IMR-90 (cell line): Measurements from ENCODE around the gene TRPV4. TPM values are rescaled to one million over a fixed set of nuclear protein-coding genes. Genes with fewer than 3 reads are reported as not detected.

ENCODE experiments used
- ATAC-seq: fragments of 200-7000 bp; cut with Tn5 transposase; 2 replicates; pipeline ENCODE4 v1.9.1; 2020; ENCODE audit warnings: low read depth, mild to moderate bottlenecking, moderate library complexity
- BruUV-seq: library from RNA; stranded (reverse); fragments of 400-500 nt; replicated peaks from 2 replicates; lab custom pipeline; 2021; lab: Mats Ljungman, UMichigan
- CTCF ChIA-PET: fragments of 300-600 bp; formaldehyde crosslinking; extraction: SDS; loops from one replicate; lab custom pipeline; 2021; ENCODE audit warnings: antibody characterized with exemption; lab: Yijun Ruan, JAX
- POLR2A ChIA-PET: fragments of 300-600 bp; sonication (Branson Sonifier 250); formaldehyde crosslinking; loops from one replicate; lab custom pipeline; 2022; ENCODE audit warnings: antibody characterized with exemption; ENCODE audit not compliant: unreplicated experiment; lab: Charles Lee
- DNase-seq: peaks from one replicate; pipeline ENCODE4 v3.0.0; 2013
- H2AFZ ChIP-seq: replicated peaks from 2 replicates; pipeline ENCODE3; 2013; ENCODE audit warnings: low read length, mild to moderate bottlenecking; ENCODE audit not compliant: poor library complexity
- H2AK5ac ChIP-seq: 2 replicates; pipeline ENCODE4 v1.6.1; 2013; ENCODE audit warnings: low read depth, low read length, inconsistent platforms
- H2AK9ac ChIP-seq: replicated peaks from 2 replicates; pipeline ENCODE3; 2013; ENCODE audit warnings: mild to moderate bottlenecking, low read depth, low read length, moderate library complexity; ENCODE audit not compliant: poor library complexity
- H2BK120ac ChIP-seq: 2 replicates; pipeline ENCODE4 v1.6.1; 2013; ENCODE audit warnings: low read depth, low read length, inconsistent platforms
- H2BK15ac ChIP-seq: 3 replicates; pipeline ENCODE4 v1.6.1; 2013; ENCODE audit warnings: low read depth, low read length, inconsistent platforms
- H2BK20ac ChIP-seq: 2 replicates; pipeline ENCODE4 v1.6.1; 2013; ENCODE audit warnings: low read depth, mild to moderate bottlenecking, inconsistent platforms, low read length, moderate library complexity
- H2BK5ac ChIP-seq: 2 replicates; pipeline ENCODE4 v1.6.1; 2013; ENCODE audit warnings: mild to moderate bottlenecking, low read depth, low read length, inconsistent platforms; ENCODE audit not compliant: poor library complexity, severe bottlenecking
- H3K14ac ChIP-seq: replicated peaks from 2 replicates; pipeline ENCODE4 v1.6.1; 2013; ENCODE audit warnings: low read depth, low read length, inconsistent platforms
- H3K18ac ChIP-seq: 2 replicates; pipeline ENCODE4 v1.6.1; 2013; ENCODE audit warnings: low read depth, low read length, control low read depth
- H3K23ac ChIP-seq: 2 replicates; pipeline ENCODE4 v1.6.1; 2013; ENCODE audit warnings: low read depth, low read length, inconsistent platforms
- H3K27ac ChIP-seq: 2 replicates; pipeline ENCODE4 v1.5.1; 2013; ENCODE audit warnings: mild to moderate bottlenecking, control low read depth, low read length; ENCODE audit not compliant: insufficient read depth
- H3K27me3 ChIP-seq: 2 replicates; pipeline ENCODE4 v1.6.1; 2013; ENCODE audit warnings: low read length; ENCODE audit not compliant: control insufficient read depth, insufficient read depth
- H3K36me3 ChIP-seq: 2 replicates; pipeline ENCODE4 v1.6.1; 2013; ENCODE audit warnings: low read length, mixed read lengths; ENCODE audit not compliant: control insufficient read depth, insufficient read depth
- H3K4ac ChIP-seq: 2 replicates; pipeline ENCODE4 v1.6.1; 2013; ENCODE audit warnings: low read depth, low read length, inconsistent platforms
- H3K4me1 ChIP-seq: 2 replicates; pipeline ENCODE4 v1.6.1; 2013; ENCODE audit warnings: low read length, mixed read lengths; ENCODE audit not compliant: control insufficient read depth, insufficient read depth
- H3K4me2 ChIP-seq: 2 replicates; pipeline ENCODE4 v1.6.1; 2013; ENCODE audit warnings: low read depth, mild to moderate bottlenecking, control low read depth, low read length, moderate library complexity
- H3K4me3 ChIP-seq: 2 replicates; pipeline ENCODE4 v1.5.1; 2013; ENCODE audit warnings: low read depth, mild to moderate bottlenecking, control low read depth, low read length, moderate library complexity; ENCODE audit not compliant: insufficient read depth
- H3K56ac ChIP-seq: 2 replicates; pipeline ENCODE4 v1.6.1; 2013; ENCODE audit warnings: low read length, inconsistent platforms; ENCODE audit not compliant: insufficient read depth; ENCODE audit errors: extremely low read depth
- H3K79me1 ChIP-seq, 2 experiments: 2 replicates each; pipeline ENCODE4 v1.6.1; 2013; ENCODE audit warnings: low read length in 2 of 2, inconsistent platforms in 1 of 2, low read depth in 1 of 2
- H3K9ac ChIP-seq: 2 replicates; pipeline ENCODE4 v1.6.1; 2013; ENCODE audit warnings: low read depth, low read length, control low read depth
- H3K9me1 ChIP-seq: 2 replicates; pipeline ENCODE4 v1.6.1; 2013; ENCODE audit warnings: low read length, inconsistent platforms; ENCODE audit not compliant: insufficient read depth
- H3K9me3 ChIP-seq: 2 replicates; pipeline ENCODE4 v1.6.1; 2013; ENCODE audit warnings: low read length; ENCODE audit not compliant: control insufficient read depth, insufficient read depth
- H4K20me1 ChIP-seq: 2 replicates; pipeline ENCODE4 v1.6.1; 2013; ENCODE audit warnings: low read length, inconsistent platforms; ENCODE audit not compliant: insufficient read depth
- H4K5ac ChIP-seq: 2 replicates; pipeline ENCODE4 v1.6.1; 2013; ENCODE audit warnings: mild to moderate bottlenecking, low read depth, low read length, control low read depth
- H4K8ac ChIP-seq, 2 experiments: 2 replicates each; pipeline ENCODE4 v1.6.1; 2013; ENCODE audit warnings: low read depth in 2 of 2, low read length in 2 of 2, control low read depth in 1 of 2, inconsistent platforms in 1 of 2
- H4K91ac ChIP-seq: 2 replicates; pipeline ENCODE4 v1.6.1; 2013; ENCODE audit warnings: low read depth, low read length, inconsistent platforms; ENCODE audit not compliant: insufficient read depth
- BHLHE40 ChIP-seq: fragments of 150-350 bp; IDR thresholded peaks from 2 replicates; pipeline ENCODE4 v1.6.1; 2016; ENCODE audit warnings: mild to moderate bottlenecking, low read depth, low read length
- CEBPB ChIP-seq: IDR thresholded peaks from 2 replicates; pipeline ENCODE4 v1.6.1; 2012; ENCODE audit warnings: low read depth, low read length, improper control_type of control experiment
- CHD1 ChIP-seq: IDR thresholded peaks from 2 replicates; pipeline ENCODE4 v1.6.1; 2012; ENCODE audit warnings: low read depth, low read length, improper control_type of control experiment
- MAFK ChIP-seq: IDR thresholded peaks from 2 replicates; pipeline ENCODE4 v1.6.1; 2012; ENCODE audit warnings: low read depth, low read length, improper control_type of control experiment
- MAZ ChIP-seq: IDR thresholded peaks from 2 replicates; pipeline ENCODE4 v1.6.1; 2012; ENCODE audit warnings: low read depth, mild to moderate bottlenecking, low read length, improper control_type of control experiment, moderate library complexity, borderline replicate concordance
- NFE2L2 ChIP-seq: fragments of 150-350 bp; IDR thresholded peaks from 2 replicates; pipeline ENCODE4 v1.6.1; 2016; ENCODE audit warnings: low read depth, mild to moderate bottlenecking, low read length
- RFX5 ChIP-seq: IDR thresholded peaks from 2 replicates; pipeline ENCODE4 v1.8.0; 2012; ENCODE audit warnings: low read depth, mild to moderate bottlenecking, low read length, moderate library complexity
- WGBS, 2 experiments: methylation state at CpG; one replicate each; pipeline versions ENCODE4 v1.1.5 to v1.1.7; 2013; ENCODE audit warnings: missing lambda C conversion rate in 2 of 2; ENCODE audit not compliant: insufficient read length in 1 of 2; ENCODE audit errors: extremely low coverage in 2 of 2; 5-methylcytosine and 5-hydroxymethylcytosine counted together
- dilution Hi-C: fragments of 300-500 bp; cut with HindIII; formaldehyde crosslinking; loops from one replicate; pipeline ENCODE4 v1.14.3; 2018; ENCODE audit warnings: low sequenced_read_pairs; ENCODE audit not compliant: unreplicated experiment
- in situ Hi-C: fragments of 300-500 bp; cut with MboI; formaldehyde crosslinking; loops from 3 replicates; pipeline ENCODE4 v1.14.3; 2019; ENCODE audit warnings: low sequenced_read_pairs, inconsistent platforms, mixed read lengths
- intact Hi-C: fragments of 100-400 bp; cut with micrococcal nuclease; formaldehyde crosslinking; loops from 2 replicates; pipeline ENCODE4 v1.10.0; 2022
- polyA plus RNA-seq, 3 experiments: library from polyadenylated mRNA; depleted of rRNA; stranded (reverse); fragments of >200 nt; gene quantifications; 2 replicates each; pipeline ENCODE4 v1.2.3, GENCODE V29; 2012; ENCODE audit warnings: low replicate concordance in 1 of 3
- total RNA-seq: library from RNA; depleted of rRNA; stranded (reverse); fragments of >200 nt; gene quantifications from 2 replicates; pipeline ENCODE4 v1.2.3, GENCODE V29; 2012
- TF ChIP-seq, protein P1 (sequence below): fragments of 150-350 bp; IDR thresholded peaks from 2 replicates; pipeline ENCODE4 v1.6.1; 2017; ENCODE audit warnings: mild to moderate bottlenecking, antibody characterized with exemption, low read length, low read depth

TRPV4 gene
- total and polyA plus RNA-seq, 2 of the 4 experiments (the other 2 are of a cell fraction), result 1.1 to 6.1 TPM

DNA sequence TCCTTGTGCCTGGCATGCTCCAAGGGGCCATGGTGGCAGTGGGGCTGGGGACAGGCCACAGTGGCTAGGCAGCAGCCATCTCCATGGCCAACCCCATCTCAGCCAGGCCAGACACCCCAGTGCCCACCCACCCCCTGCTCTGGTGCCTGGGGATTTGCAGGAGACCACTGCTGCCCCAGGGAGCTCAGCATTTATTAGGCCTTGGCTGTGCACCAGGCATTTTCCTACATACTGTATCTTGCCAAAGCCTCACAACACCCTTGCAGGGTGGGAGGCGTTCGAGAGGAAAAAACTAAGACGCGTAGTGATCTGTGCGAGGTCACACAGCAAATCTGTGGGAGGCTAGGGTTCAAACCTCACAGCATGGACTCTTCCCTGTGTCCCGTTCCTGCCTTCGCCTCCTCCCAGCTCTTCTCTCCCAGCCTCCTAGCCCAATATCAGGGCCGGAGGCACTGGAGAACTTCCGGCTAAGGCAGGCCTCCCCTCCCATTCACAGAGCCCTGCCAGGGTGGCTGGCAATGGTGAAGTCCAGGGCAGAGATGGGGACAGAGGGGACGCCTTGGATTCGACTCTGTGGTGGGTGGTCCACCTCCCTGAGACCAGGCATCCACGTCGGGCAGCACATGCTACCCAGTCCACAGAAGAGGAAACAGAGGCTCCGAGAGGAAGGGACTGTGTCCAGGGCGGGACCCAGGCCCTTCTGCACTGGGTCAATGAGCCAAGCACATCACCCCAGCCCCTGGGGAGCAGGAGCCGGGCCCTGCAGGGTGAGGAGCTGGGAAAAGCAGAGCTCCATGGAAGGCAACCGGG lies 62.1 kb downstream of the TRPV4 start:
- Histone ChIP-seq H2BK15ac (no peak overlapping the region), H3K4me3 (no peak overlapping the region), H4K8ac (no peak overlapping the region), H3K36me3 (no peaks in the 10 kb centered on the region), H2BK5ac (no peak overlapping the region), H2AFZ (no peak overlapping the region), H3K56ac (no peak overlapping the region), H4K91ac (no peak overlapping the region), H3K4me1 (no peaks in the 10 kb centered on the region), H4K20me1 (no peaks in the 10 kb centered on the region), H2BK20ac (no peak overlapping the region), H3K4me2 (no peak overlapping the region), H3K9me1 (no peaks in the 10 kb centered on the region), H3K79me1 (no peaks in the 10 kb centered on the region), H3K4ac (no peak overlapping the region), H3K27me3 (peaks cover 3% of the 10 kb centered on the region; the same call in 1 of the 2 replicates), H3K14ac (no peak overlapping the region), H3K9me3 (no peaks in the 10 kb centered on the region), H2BK120ac (no peak overlapping the region), H3K27ac (no peak overlapping the region), H2AK9ac (no peak overlapping the region), H4K5ac (no peak overlapping the region), H3K23ac (no peak overlapping the region), H3K9ac (no peak overlapping the region), H2AK5ac (no peak overlapping the region), H3K18ac (no peak overlapping the region)
- intact Hi-C loops, result loop anchor here (5.0 kb wide), 1 partner anchor 54 kb away; no protein-coding TSS in a partner anchor
- no peak for DNase-seq
- CTCF ChIA-PET, result no interaction called here
- dilution Hi-C loops, result no loop called here
- POLR2A ChIA-PET, result no interaction called here
- in situ Hi-C loops, result loop anchor here (5.0 to 10.0 kb wide), 3 partner anchors 179 to 346 kb away; no protein-coding TSS in a partner anchor
- ATAC-seq, result no peak
- TF ChIP-seq NFE2L2 (no peak), MAFK (no peak), CHD1 (no peak), BHLHE40 (no peak), RFX5 (no peak), MAZ (no peak), CEBPB (no peak)
- TF ChIP-seq, protein P1, sequence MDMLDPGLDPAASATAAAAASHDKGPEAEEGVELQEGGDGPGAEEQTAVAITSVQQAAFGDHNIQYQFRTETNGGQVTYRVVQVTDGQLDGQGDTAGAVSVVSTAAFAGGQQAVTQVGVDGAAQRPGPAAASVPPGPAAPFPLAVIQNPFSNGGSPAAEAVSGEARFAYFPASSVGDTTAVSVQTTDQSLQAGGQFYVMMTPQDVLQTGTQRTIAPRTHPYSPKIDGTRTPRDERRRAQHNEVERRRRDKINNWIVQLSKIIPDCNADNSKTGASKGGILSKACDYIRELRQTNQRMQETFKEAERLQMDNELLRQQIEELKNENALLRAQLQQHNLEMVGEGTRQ, result no peak
- no CpG with 5 or more reads among the region's 17 CpGs for WGBS, 2 experiments
- no TSS peak for BruUV-seq
